SK-N-SH treated with all-trans-retinoic acid at 6 μM for 48 hours (cell line): ENCODE measurements around the gene CPAMD8.

ENCODE experiments used
- ATAC-seq: fragments of 200-7000 bp; cut with Tn5 transposase; 3 replicates; pipeline ENCODE4 v1.9.1; 2020; ENCODE audit warnings: mild to moderate bottlenecking, moderate library complexity
- ARNTL ChIP-seq: fragments of 450-650 bp; formaldehyde crosslinking; IDR thresholded peaks from 2 replicates; pipeline ENCODE4 v1.5.0; 2020; ENCODE audit warnings: low read depth, mild to moderate bottlenecking, moderate library complexity, borderline replicate concordance
- BACH2 ChIP-seq: fragments of 250-450 bp; sonication (Bioruptor Pico); IDR thresholded peaks from 2 replicates; pipeline ENCODE4 v1.9.0; 2021; ENCODE audit warnings: mild to moderate bottlenecking, borderline replicate concordance
- CREB5 ChIP-seq: fragments of 250-450 bp; sonication (Bioruptor Pico); IDR thresholded peaks from 2 replicates; pipeline ENCODE4 v1.5.1; 2020; ENCODE audit warnings: low read depth, mild to moderate bottlenecking, moderate library complexity
- CSDC2 ChIP-seq: fragments of 250-450 bp; sonication (Bioruptor Pico); IDR thresholded peaks from 2 replicates; pipeline ENCODE4 v1.5.0; 2020; ENCODE audit warnings: mild to moderate bottlenecking, moderate library complexity
- CSRNP3 ChIP-seq: fragments of 250-450 bp; sonication (Bioruptor Pico); IDR thresholded peaks from 2 replicates; pipeline ENCODE4 v1.5.1; 2021; ENCODE audit warnings: mild to moderate bottlenecking, moderate library complexity
- GLIS3 ChIP-seq: fragments of 250-450 bp; sonication (Bioruptor Pico); IDR thresholded peaks from 2 replicates; pipeline ENCODE4 v1.5.0; 2020; ENCODE audit warnings: mild to moderate bottlenecking, moderate library complexity
- ISL1 ChIP-seq: fragments of 250-450 bp; sonication (Bioruptor Pico); IDR thresholded peaks from 2 replicates; pipeline ENCODE4 v2.1.2; 2022; ENCODE audit warnings: mild to moderate bottlenecking, moderate library complexity
- OSR1 ChIP-seq: fragments of 250-450 bp; sonication (Bioruptor Pico); IDR thresholded peaks from 2 replicates; pipeline ENCODE4 v1.8.0; 2022; ENCODE audit warnings: moderate library complexity, mild to moderate bottlenecking, inconsistent platforms
- PATZ1 ChIP-seq: fragments of 250-450 bp; sonication (Bioruptor Pico); IDR thresholded peaks from 2 replicates; pipeline ENCODE4 v1.8.0; 2020; ENCODE audit warnings: mild to moderate bottlenecking, moderate library complexity, borderline replicate concordance
- PPARA ChIP-seq: fragments of 250-450 bp; sonication (Bioruptor Pico); IDR thresholded peaks from 2 replicates; pipeline ENCODE4 v1.5.0; 2020; ENCODE audit warnings: mild to moderate bottlenecking, borderline replicate concordance
- RARB ChIP-seq: fragments of 250-450 bp; sonication (Bioruptor Pico); IDR thresholded peaks from 2 replicates; pipeline ENCODE4 v1.8.0; 2021; ENCODE audit warnings: mild to moderate bottlenecking, moderate library complexity
- SNAI2 ChIP-seq: fragments of 250-450 bp; sonication (Bioruptor Pico); IDR thresholded peaks from 2 replicates; pipeline ENCODE4 v1.5.0; 2020; ENCODE audit warnings: mild to moderate bottlenecking, moderate library complexity
- TCF4 ChIP-seq: fragments of 250-450 bp; sonication (Bioruptor Pico); IDR thresholded peaks from 2 replicates; pipeline ENCODE4 v1.8.0; 2021; ENCODE audit warnings: mild to moderate bottlenecking, moderate library complexity, borderline replicate concordance
- TOX ChIP-seq: fragments of 250-450 bp; sonication (Bioruptor Pico); IDR thresholded peaks from 2 replicates; pipeline ENCODE4 v1.8.0; 2021; ENCODE audit warnings: mild to moderate bottlenecking, moderate library complexity, borderline replicate concordance
- TSHZ2 ChIP-seq: fragments of 250-450 bp; sonication (Bioruptor Pico); IDR thresholded peaks from 2 replicates; pipeline ENCODE4 v1.5.0; 2020; ENCODE audit warnings: mild to moderate bottlenecking, moderate library complexity
- ZC3H10 ChIP-seq: fragments of 250-450 bp; sonication (Bioruptor Pico); IDR thresholded peaks from 2 replicates; pipeline ENCODE4 v1.5.1; 2021; ENCODE audit warnings: mild to moderate bottlenecking, moderate library complexity
- ZFP30 ChIP-seq: fragments of 450-650 bp; formaldehyde crosslinking; IDR thresholded peaks from 2 replicates; pipeline ENCODE4 v1.5.0; 2022; ENCODE audit warnings: mild to moderate bottlenecking, moderate library complexity
- ZNF70 ChIP-seq: fragments of 450-650 bp; formaldehyde crosslinking; IDR thresholded peaks from 2 replicates; pipeline ENCODE4 v1.5.0; 2020; ENCODE audit warnings: mild to moderate bottlenecking, moderate library complexity
- ZNF8 ChIP-seq: fragments of 450-650 bp; formaldehyde crosslinking; IDR thresholded peaks from 2 replicates; pipeline ENCODE4 v1.5.0; 2020; ENCODE audit warnings: mild to moderate bottlenecking, moderate library complexity

CPAMD8 gene

GRCh38 chr19:16957151-16957701 lies 69.4 kb downstream of the CPAMD8 start:
- no peak for TF ChIP-seq TCF4
- no peak for TF ChIP-seq PPARA
- TF ChIP-seq OSR1 (CRISPR knock-in tag) = no peak
- no peak for TF ChIP-seq TOX
- TF ChIP-seq TSHZ2 = no peak
- TF ChIP-seq GLIS3 (CRISPR knock-in tag) = no peak
- no peak for TF ChIP-seq ZNF8 (CRISPR knock-in tag)
- TF ChIP-seq ARNTL (CRISPR knock-in tag) = no peak
- TF ChIP-seq BACH2 (CRISPR knock-in tag) = no peak
- TF ChIP-seq ZNF70 (CRISPR knock-in tag) = no peak
- no peak for TF ChIP-seq ISL1 (CRISPR knock-in tag)
- no peak for TF ChIP-seq RARB
- no peak for TF ChIP-seq CREB5
- TF ChIP-seq ZC3H10 (CRISPR knock-in tag) = no peak
- no peak for TF ChIP-seq CSDC2 (CRISPR knock-in tag)
- no peak for TF ChIP-seq PATZ1
- TF ChIP-seq CSRNP3 (CRISPR knock-in tag) = no peak
- TF ChIP-seq ZFP30 (CRISPR knock-in tag) = no peak
- no peak for ATAC-seq

GRCh38 chr19:16955161-16955560 lies 71.4 kb downstream of the CPAMD8 start:
- no peak for ATAC-seq
- no peak for TF ChIP-seq TCF4
- TF ChIP-seq CSRNP3 (CRISPR knock-in tag) = no peak
- TF ChIP-seq ARNTL (CRISPR knock-in tag) = no peak
- TF ChIP-seq ZFP30 (CRISPR knock-in tag) = no peak
- no peak for TF ChIP-seq CREB5

- ATAC-seq = no peak
Observed at GRCh38 chr19:16952046-16952445, 74.6 kb downstream of the CPAMD8 start.

More at GRCh38 chr19:16952046-16952445, 74.6 kb downstream of the CPAMD8 start:
- no peak for TF ChIP-seq ZC3H10 (CRISPR knock-in tag)
- no peak for TF ChIP-seq ARNTL (CRISPR knock-in tag)
- no peak for TF ChIP-seq BACH2 (CRISPR knock-in tag)
- no peak for TF ChIP-seq SNAI2 (CRISPR knock-in tag)
- no peak for TF ChIP-seq ISL1 (CRISPR knock-in tag)
- no peak for TF ChIP-seq TSHZ2
